GM12873 (cell line): Measurements from ENCODE around the gene NUBP2.

Experiments
- CTCF ChIP-seq: IDR thresholded peaks from 2 replicates; pipeline ENCODE4 v1.5.1; 2012; ENCODE audit warnings: low read depth, mild to moderate bottlenecking, moderate library complexity, low read length, control low read depth; ENCODE audit not compliant: insufficient read depth; ENCODE audit errors: missing control alignments

NUBP2 gene

GRCh38 chr16:1793578-1794220 lies 10.9 kb downstream of the NUBP2 start, which contains the start of gene IGFALS:
TSS of gene IGFALS (minus strand) at chr16:1793705. CDS start at chr16:1793652, 53 bp downstream.
- no peak for TF ChIP-seq CTCF

- TF ChIP-seq CTCF = no peak
Measured at GRCh38 chr16:1794221-1794871, 11.6 kb downstream of the NUBP2 start.

- no peak for TF ChIP-seq CTCF
Measured at GRCh38 chr16:1794908-1795666, 12.3 kb downstream of the NUBP2 start.

DNA sequence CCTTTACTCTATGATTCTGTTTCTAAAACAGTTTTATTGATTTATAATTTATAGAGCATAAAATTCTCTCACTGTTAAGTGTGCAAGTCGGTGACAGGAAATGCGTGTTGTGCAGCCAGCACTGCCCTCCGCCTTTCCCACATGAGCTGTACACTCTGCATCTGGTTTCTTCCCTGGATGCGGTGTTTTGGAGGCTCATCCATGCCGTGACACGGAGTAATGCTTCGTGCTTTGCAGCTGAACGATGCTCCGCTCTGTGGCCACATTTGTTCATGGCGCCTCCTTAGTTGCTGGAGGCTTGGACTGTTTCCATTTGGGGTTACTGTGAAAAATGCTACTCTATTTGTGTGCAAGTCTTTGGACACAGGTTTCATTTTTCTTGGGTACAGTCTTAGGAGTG lies 17.9 kb downstream of the NUBP2 start:
- no peak for TF ChIP-seq CTCF

- TF ChIP-seq CTCF = no peak
Measured at GRCh38 chr16:1807626-1808025, 24.9 kb downstream of the NUBP2 start.

DNA sequence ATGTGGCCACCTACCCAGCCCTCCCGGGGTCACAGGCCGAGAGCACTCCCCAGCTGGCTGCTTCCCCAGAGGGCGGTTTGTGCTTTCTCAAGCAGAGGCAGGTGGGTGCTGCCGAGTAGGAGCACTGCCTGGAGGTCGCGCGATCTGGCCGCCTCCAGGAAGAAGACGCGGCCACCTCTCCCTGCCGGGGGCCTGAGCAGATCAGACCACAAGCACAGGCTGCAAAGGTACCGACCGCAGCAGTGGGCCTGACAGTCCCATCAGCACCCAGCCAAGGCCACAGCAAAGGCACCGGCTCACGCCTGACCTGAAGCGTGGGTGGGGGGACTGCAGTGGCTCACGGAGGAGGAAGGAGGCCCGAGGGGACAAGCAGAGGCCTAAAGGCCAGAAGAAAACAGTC lies 25.9 kb downstream of the NUBP2 start:
- no peak for TF ChIP-seq CTCF

- no peak for TF ChIP-seq CTCF
Measured at GRCh38 chr16:1809281-1809801, 26.6 kb downstream of the NUBP2 start.
